Astrocyte of the cerebellum (primary cell): ENCODE data around the gene TRIM52.

Experiments
- DNase-seq: peaks from one replicate; pipeline ENCODE4 v3.0.0-alpha.2; 2011; ENCODE audit warnings: low read depth
- H3K4me3 ChIP-seq: 2 replicates; pipeline ENCODE4 v1.5.1; 2011; ENCODE audit warnings: mild to moderate bottlenecking, low read depth, low read length, moderate library complexity
- CTCF ChIP-seq: IDR thresholded peaks from 2 replicates; pipeline ENCODE4 v1.5.1; 2012; ENCODE audit warnings: low read length, low read depth, moderate library complexity, mild to moderate bottlenecking; ENCODE audit errors: missing control alignments
- in situ Hi-C: cut with HindIII; loops from 2 replicates; pipeline ENCODE4 v1.10.0; 2017; ENCODE audit warnings: low sequenced_read_pairs

Gene TRIM52

GRCh38 chr5:181242031-181242451 is 18.9 kb downstream of the TRIM52 start:
- TF ChIP-seq CTCF: no peak
- peak overlapping the region; percentile 88 for H3K4me3 ChIP-seq
- in situ Hi-C loops: no loop called here
- no peak for DNase-seq

GRCh38 chr5:181241393-181241975 is 19.5 kb downstream of the TRIM52 start:
- no peak for TF ChIP-seq CTCF
- no peak for DNase-seq
- in situ Hi-C loops: no loop called here
- peak overlapping the region; percentile 88 for H3K4me3 ChIP-seq

- no peak for TF ChIP-seq CTCF
- in situ Hi-C loops: no loop called here
- no peak overlapping the region for H3K4me3 ChIP-seq
Measured at GRCh38 chr5:181239062-181239663, 21.8 kb downstream of the TRIM52 start.

GRCh38 chr5:181237729-181238385 is 23.1 kb downstream of the TRIM52 start:
- DNase-seq: no peak
- H3K4me3 ChIP-seq: no peak overlapping the region
- in situ Hi-C loops: no loop called here
- no peak for TF ChIP-seq CTCF

More at GRCh38 chr5:181239062-181239663, 21.8 kb downstream of the TRIM52 start:
- no peak for DNase-seq

GRCh38 chr5:181236954-181237641 is 23.8 kb downstream of the TRIM52 start:
- DNase-seq: no peak
- in situ Hi-C loops: no loop called here
- TF ChIP-seq CTCF: no peak
- no peak overlapping the region for H3K4me3 ChIP-seq

- H3K4me3 ChIP-seq: no peak overlapping the region
- TF ChIP-seq CTCF: no peak
- no peak for DNase-seq
- in situ Hi-C loops: no loop called here
Measured at GRCh38 chr5:181236471-181236870, 24.5 kb downstream of the TRIM52 start.
